Thoracic aorta (tissue), 2 donors: ENCODE results near the gene TSSK2. TPM values are rescaled to one million over a fixed set of nuclear protein-coding genes. Genes with fewer than 3 reads are reported as not detected.

Experiments used
- ATAC-seq: fragments of 150-250 bp; one replicate; pipeline ENCODE4 v1.8.0; 2017; ENCODE audit warnings: low read depth; ENCODE audit not compliant: insufficient number of reproducible peaks, low FRiP score
- DNase-seq: peaks from one replicate; pipeline ENCODE4 v3.0.0-alpha.2; 2020; ENCODE audit warnings: low spot score
- H3K27ac ChIP-seq, 2 donors: fragments of 200-600 bp; sonication (generic); 1 replicate in 1 of 2; 2 replicates in 1 of 2; pipeline ENCODE4 v1.5.1; 2016; ENCODE audit warnings: mild to moderate bottlenecking in 2 of 2, moderate library complexity in 2 of 2
- H3K27me3 ChIP-seq: fragments of 200-600 bp; sonication (generic); replicated peaks from 2 replicates; pipeline ENCODE4 v1.6.0; 2016; ENCODE audit warnings: mild to moderate bottlenecking; ENCODE audit not compliant: insufficient read depth
- H3K36me3 ChIP-seq: fragments of 200-600 bp; sonication (generic); one replicate; pipeline ENCODE4 v1.5.1; 2016
- H3K4me1 ChIP-seq, 2 donors: fragments of 200-600 bp; sonication (generic); 1 replicate in 1 of 2; 2 replicates in 1 of 2; pipeline versions ENCODE4 v1.5.1 to v1.6.0; 2016; ENCODE audit warnings: low read depth in 2 of 2, mild to moderate bottlenecking in 1 of 2; ENCODE audit not compliant: control insufficient read depth in 1 of 2
- H3K4me3 ChIP-seq: fragments of 200-600 bp; sonication (generic); 2 replicates; pipeline ENCODE4 v1.5.1; 2016; ENCODE audit warnings: mild to moderate bottlenecking
- H3K9me3 ChIP-seq: fragments of 200-600 bp; sonication (generic); 2 replicates; pipeline ENCODE4 v1.5.1; 2016
- CTCF ChIP-seq: fragments of 200-600 bp; sonication (generic); IDR thresholded peaks from one replicate; pipeline ENCODE4 v1.5.1; 2019; ENCODE audit warnings: antibody characterized with exemption
- total RNA-seq, 2 donors: library from RNA; depleted of rRNA; stranded (reverse); fragments of >200 nt; gene quantifications; one replicate each; pipeline versions ENCODE4 v1.1.0 to v1.2.3, GENCODE V29; 2016

The TSSK2 gene
- total RNA-seq, 2 donors from 2014 or later, result not detected

- H3K27me3 ChIP-seq, result no peaks in the 10 kb centered on the region
- no peak for ATAC-seq
- TF ChIP-seq CTCF, result no peak
- H3K4me1 ChIP-seq, result peaks cover 8 to 10% of the 10 kb centered on the region in 2 donors
- H3K4me3 ChIP-seq, result no peak overlapping the region
- no peaks in the 10 kb centered on the region for H3K9me3 ChIP-seq
- no peak for DNase-seq
- H3K36me3 ChIP-seq, result no peaks in the 10 kb centered on the region
- no peak overlapping the region for H3K27ac ChIP-seq
Observed at GRCh38 chr22:19181786-19182471, 50.8 kb downstream of the TSSK2 start.

Other genes with a start within 250 kb of the TSSK2 start
- gene DGCR6, start 225.0 kb upstream of the TSSK2 start, total RNA-seq, result 1 to 10 TPM; 2.6 to 4.9 TPM
- 10 to 100 TPM in 1 of 2 donors, 1 to 10 TPM in 1; 7.5 to 16.0 TPM for gene PRODH, start 195.0 kb upstream of the TSSK2 start, total RNA-seq
- 100 to 1,000 TPM in 1 of 2 donors, 10 to 100 TPM in 1; 42.1 to 105 TPM for gene DGCR2, start 8.9 kb upstream of the TSSK2 start, total RNA-seq
- 10 to 100 TPM; 19.0 to 30.7 TPM for gene ESS2, start 13.3 kb downstream of the TSSK2 start, total RNA-seq
- gene GSC2, start 19.0 kb downstream of the TSSK2 start, total RNA-seq, result not detected
- 10 to 100 TPM; 26.2 to 65.1 TPM for gene SLC25A1, start 47.4 kb downstream of the TSSK2 start, total RNA-seq
- gene CLTCL1, start 160.4 kb downstream of the TSSK2 start, total RNA-seq, result 1 to 10 TPM; 5.3 to 6.1 TPM